HuH-7 (cell line): ENCODE measurements around the gene RGL3.
A peak's percentile ranks its signal among the peaks of the same experiment; 100 is the strongest.
"Not testable (repeated sequence)": the region's sequence is repeated elsewhere in the genome, so short reads cannot be mapped to it uniquely, and the experiment has no call there.

Experiments
- DNase-seq: peaks from one replicate; pipeline ENCODE4 v3.0.0; 2011; ENCODE audit warnings: low spot score

RGL3 gene

GRCh38 chr19:11361771-11362731 lies 57.1 kb downstream of the RGL3 start:
- no peak for DNase-seq

GRCh38 chr19:11361037-11361770 lies 57.9 kb downstream of the RGL3 start:
- DNase-seq = no peak

- no peak for DNase-seq
Measured at GRCh38 chr19:11359421-11359820, 59.7 kb downstream of the RGL3 start.

- DNase-seq = no peak
Measured at GRCh38 chr19:11356676-11357550, 62.2 kb downstream of the RGL3 start.

- DNase-seq = no peak
Measured at GRCh38 chr19:11356074-11356397, 63.1 kb downstream of the RGL3 start.

GRCh38 chr19:11355160-11356073 lies 63.7 kb downstream of the RGL3 start, which contains the start of gene PLPPR2:
Gene PLPPR2 (plus strand): TSS chr19:11355432. CDS start chr19:11357674, 2,242 bp downstream.
- peak; percentile 72 for DNase-seq

GRCh38 chr19:11354102-11354501 lies 65.0 kb downstream of the RGL3 start:
- DNase-seq = not testable (repeated sequence)

- no peak for DNase-seq
Measured at GRCh38 chr19:11349171-11349570, 69.9 kb downstream of the RGL3 start.

- no peak for DNase-seq
Measured at GRCh38 chr19:11347546-11348039, 71.5 kb downstream of the RGL3 start.

- peak; percentile 88 for DNase-seq
Measured at GRCh38 chr19:11346104-11346940, 72.8 kb downstream of the RGL3 start, which contains the start of the genes CCDC159 and TMEM205. Gene CCDC159 (plus strand): TSS chr19:11346519. CDS start chr19:11346607, 88 bp downstream. Gene TMEM205 (minus strand): TSS chr19:11346268. CDS start chr19:11345619, 649 bp downstream.

GRCh38 chr19:11345122-11345803 lies 73.9 kb downstream of the RGL3 start:
- DNase-seq = no peak
